Midbrain (tissue), 1 donor: Measurements from ENCODE around the gene ITPK1.

Experiments
- DNase-seq: peaks from one replicate; lab custom pipeline; 2025; lab: John Stamatoyannopoulos, UW

Gene ITPK1

GRCh38 chr14:92938235-92938875 lies 177.4 kb downstream of the ITPK1 start:
- no peak for DNase-seq

DNA sequence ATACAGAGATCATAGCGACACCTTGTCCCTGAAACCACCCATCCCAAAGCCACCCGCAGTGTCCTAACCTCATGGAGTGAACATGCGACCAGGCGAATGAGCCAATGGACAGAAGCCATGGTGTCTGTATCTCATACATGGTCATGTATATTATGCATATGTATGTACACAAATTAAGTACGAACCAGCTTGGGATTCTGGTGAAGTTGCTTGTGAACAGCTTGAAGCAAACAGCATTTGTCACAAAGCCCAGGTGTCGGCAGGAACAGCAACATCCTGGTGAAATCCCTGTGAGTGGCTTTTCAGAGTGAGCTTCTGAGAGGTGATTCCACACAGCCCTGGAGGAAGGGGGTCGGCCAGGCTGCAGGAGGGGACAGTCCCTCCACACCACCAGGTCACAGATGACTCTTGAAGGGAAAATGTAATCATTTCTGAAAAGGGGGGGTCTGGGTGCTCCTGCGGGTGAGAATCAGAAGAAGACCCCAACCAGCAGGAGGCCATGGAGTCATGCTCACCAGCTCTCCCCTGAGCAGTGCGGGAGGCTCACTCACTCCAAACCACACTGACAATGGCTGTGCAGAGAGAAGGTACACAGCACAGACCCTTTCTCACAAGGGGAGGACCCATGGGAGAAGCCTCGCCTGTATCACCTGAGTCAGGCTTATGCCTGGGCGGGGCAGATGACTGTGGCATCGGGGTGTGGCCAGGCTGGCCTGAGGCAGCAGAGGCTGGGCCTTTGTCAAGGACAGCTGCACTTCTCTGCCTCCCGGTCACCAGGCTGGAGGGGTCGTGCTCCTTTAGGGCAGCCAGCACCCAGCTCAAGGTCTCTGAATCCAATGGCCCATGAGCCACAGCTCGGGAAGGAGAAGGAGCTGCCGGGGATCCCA lies 178.4 kb downstream of the ITPK1 start:
- DNase-seq: no peak

DNA sequence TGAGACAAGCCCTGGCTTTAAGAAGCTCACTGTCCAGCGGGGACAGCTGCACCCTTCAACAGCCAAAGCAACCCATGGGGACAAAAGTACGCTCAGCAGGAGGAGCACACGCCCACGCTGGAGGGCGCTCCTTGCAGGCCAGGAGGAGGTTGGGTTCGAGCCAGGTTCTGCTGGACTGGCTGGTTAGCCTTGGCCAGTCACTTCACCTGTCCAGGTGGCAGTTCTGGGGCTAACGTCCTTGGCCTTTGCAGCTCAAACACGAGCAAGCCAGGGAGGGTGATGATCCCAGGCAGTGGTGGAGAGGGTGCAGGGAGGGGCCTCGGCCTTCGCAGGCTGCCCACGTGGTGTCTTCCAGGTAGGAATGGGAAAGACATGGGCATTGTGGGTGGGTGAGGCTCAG lies 179.6 kb downstream of the ITPK1 start:
- DNase-seq: no peak

DNA sequence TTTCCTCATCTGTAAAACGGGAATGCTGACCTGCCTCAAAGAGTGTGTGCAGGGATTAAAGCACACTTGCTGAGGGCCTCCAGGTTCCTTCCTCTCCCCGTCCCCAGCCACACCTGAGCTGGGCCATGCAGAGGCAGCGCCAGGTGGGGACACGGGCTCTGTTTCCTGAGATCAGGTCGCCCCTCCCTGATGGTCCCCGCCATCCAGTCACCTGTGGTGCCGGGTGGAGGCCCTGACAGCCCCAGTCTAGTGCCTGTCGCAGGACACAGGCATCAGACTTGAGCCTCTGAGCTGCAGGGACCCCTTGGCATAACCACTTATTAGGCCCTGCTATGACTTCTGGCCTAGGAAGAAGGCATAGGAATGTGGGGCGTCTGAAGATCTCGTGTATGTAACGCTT lies 180.3 kb downstream of the ITPK1 start:
- DNase-seq: no peak

DNA sequence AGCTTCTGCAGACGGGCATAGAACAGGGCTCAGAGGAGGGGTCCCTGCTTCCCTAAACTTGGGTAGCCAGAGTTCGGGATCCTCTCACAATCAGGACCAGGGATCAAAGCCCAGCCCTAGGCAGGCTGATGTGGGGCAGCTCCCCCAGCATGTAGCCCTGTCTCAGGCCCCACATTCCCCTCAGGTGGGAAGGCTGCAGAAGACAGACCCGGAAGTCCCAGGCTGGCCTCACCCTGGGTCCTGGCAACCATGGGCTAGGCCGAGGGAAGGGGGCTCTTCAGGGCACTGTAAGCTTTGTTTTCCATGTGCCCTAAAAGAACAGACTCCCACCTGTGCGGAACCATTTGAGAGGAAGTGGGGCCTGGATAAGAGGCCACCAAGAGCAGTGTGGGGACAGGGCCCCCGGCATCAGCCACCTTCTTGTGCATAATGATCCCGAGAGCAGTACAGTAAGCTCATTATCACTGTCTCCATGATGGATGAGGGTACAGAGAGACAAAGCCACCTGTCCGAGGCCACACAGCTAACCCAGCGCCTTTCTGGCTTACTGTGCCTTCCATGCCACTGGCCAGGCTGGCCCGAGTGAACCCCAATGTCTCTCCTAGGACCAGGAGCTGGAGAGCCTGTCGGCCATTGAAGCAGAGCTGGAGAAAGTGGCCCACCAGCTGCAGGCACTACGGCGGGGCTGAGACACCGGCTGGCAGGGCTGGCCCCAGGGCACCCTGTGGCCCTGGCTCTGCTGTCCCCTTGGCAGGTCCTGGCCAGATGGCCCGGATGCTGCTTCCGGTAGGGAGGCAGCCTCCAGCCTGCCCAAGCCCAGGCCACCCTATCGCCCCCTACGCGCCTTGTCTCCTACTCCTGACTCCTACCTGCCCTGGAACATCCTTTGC lies 181.3 kb downstream of the ITPK1 start:
- no peak for DNase-seq

- DNase-seq: no peak
These were observed 182.2 kb downstream of the ITPK1 start for GRCh38 chr14:92933481-92933880.

GRCh38 chr14:92932448-92933395 lies 183.0 kb downstream of the ITPK1 start:
- DNase-seq: no peak

- DNase-seq: no peak
These were observed 183.9 kb downstream of the ITPK1 start for GRCh38 chr14:92931681-92932447.

- DNase-seq: no peak
These were observed 184.8 kb downstream of the ITPK1 start for GRCh38 chr14:92930737-92931602.

GRCh38 chr14:92929689-92930608 lies 185.8 kb downstream of the ITPK1 start:
- DNase-seq: no peak

DNA sequence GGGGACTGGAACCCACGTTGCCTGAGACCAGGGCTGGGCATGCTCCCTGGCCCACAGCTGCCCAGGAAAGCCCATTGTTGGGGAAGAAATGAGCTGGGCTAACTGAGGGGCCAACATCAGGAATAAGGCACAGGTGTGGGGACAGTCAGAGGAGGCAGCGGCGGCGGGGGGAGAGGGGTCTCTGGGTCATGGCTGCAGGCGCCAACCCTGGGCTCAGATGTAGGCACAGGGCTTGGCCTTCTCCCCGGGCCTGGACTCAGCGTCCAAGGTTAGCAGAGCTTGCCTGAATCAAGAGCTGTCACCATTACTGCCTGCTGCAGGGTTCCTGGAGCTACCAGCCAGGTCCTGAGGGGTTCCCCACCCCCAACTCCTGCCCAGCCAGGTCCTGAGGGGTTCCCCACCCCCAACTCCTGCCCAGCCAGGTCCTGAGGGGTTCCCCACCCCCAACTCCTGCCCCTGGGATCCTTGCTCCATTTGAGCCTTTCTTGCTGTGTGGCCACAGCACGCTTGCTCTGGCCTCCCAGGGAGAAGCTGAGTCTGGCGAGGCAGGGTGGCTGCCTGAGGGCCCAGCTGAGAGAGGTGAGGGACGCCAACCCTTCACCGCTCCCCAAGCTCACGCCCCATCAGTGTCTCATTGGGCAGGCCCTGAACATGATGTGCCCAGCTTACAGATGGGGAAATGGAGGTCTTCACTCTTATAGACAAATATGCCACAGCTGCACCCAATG lies 186.6 kb downstream of the ITPK1 start:
- no peak for DNase-seq

DNA sequence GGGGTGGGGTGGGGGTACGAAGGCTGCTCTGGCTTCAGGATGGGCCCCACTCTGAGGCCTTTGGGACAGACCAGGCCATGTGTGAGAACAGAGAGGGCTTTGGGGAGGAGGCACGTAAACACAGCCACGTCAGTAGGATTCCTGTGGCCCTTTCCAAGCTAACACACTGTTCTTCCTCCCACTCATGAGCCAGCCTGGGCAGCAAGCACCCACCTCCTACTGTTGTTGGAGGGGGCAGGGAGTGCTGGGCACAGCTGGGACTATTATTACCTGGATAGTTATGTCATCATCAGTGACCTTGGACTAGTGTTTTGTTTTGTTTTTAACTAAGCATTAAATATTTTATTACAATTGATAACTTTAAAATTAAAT lies 187.5 kb downstream of the ITPK1 start:
- no peak for DNase-seq

- DNase-seq: no peak
These were observed 188.1 kb downstream of the ITPK1 start for GRCh38 chr14:92927349-92928257.

- no peak for DNase-seq
These were observed 188.8 kb downstream of the ITPK1 start for GRCh38 chr14:92926931-92927330.

- no peak for DNase-seq
These were observed 189.4 kb downstream of the ITPK1 start for GRCh38 chr14:92926180-92926845.

DNA sequence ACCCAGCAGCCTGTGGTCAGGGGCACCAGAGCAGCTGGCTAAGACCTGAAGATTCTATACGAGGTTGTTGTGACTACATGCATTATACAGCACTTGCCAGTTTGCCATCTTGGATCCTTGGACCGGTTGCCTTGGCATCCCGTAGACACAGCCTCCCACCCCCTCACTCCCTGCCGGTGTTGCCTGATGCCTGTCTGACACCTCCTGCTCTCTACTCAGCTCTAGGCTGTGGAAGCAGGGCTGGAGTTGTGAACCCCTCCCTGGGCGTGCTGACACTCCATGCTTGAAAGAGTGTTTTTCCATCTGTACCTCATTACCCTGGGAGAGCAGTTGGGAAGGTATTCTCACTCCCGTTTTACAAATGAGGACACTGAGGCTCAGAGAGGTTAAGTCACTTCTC lies 190.3 kb downstream of the ITPK1 start:
- no peak for DNase-seq
